HG03175 (cell line): ENCODE results near the gene GAPDHS.
A peak's percentile ranks its signal among the peaks of the same experiment; 100 is the strongest.

Source experiments
- ATAC-seq: cut with Tn5 transposase; IDR thresholded peaks from one replicate; pipeline ENCODE4 v1.9.1; 2021; ENCODE audit warnings: mild to moderate bottlenecking, moderate library complexity; ENCODE audit not compliant: unreplicated experiment

Gene GAPDHS

DNA sequence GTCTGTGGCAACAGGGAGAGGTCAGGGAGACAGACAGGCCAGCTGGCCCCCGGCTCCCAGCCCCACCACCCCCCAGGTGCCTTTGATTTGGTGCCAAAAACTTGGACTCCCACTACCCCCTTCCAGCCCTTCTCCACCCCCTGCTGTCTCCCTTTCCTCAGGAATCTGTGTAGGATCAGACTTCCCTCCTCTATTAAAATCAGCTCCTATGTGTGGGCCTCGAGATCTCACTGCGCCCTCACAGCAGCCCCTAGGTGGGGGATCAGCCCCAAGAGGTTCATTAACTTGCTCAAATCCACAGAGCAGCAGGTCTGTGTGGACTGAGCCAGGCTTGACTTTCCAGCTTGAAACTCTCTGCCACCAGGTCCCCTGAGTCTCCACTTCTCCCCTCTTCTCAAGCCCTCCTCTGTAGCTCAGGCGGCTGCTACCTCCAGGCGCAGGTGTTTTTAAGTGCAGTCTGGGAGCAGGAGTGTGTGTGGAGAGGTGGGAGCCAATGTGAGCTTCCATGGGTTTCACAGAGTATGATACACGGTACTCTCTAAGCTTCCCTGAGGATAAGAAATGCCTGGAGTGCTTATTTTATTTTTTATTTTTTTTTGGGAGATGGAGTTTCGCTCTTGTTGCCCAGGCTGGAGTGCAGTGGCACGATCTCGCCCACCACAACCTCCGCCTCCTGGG is 1.7 kb downstream of the GAPDHS start:
- no peak for ATAC-seq

DNA sequence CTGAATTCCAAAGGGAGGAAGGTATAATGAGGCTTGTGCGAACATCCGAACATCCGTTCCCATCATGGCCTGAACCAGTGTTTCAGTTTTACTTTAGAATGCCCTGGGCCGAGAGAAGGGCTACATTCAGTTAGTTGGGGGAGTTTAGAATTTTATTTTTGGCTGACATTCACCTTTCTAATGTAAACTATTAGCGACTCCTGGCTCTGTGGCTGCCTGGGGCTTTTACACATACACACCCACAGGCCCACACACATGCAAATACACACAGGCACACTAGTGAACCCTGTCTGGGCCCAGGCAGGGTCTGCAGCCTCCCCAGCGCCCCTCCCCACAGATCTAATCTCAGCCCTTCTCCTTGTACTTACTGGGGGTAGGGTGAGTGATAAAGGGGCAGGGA is 6.1 kb downstream of the GAPDHS start:
- no peak for ATAC-seq

DNA sequence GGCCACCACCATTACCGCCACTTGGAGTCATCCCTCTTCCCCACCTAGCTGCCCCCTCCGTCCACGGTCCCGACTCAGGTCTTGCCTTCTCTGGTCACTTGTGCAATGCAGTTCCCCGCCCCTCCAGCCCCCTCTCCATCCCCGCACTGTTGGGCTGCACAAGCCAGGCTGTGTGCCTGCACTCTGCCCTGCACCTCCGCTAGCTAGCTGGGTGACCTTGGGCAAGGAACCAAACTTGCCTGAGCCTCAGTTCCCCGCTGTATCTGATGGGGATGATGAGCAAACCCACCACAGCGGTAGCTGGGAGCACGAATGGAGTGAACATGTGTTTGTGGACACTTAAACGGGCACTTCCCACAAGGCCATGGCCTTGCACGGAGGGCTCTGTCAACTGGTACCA is 6.6 kb downstream of the GAPDHS start:
- ATAC-seq: no peak

DNA sequence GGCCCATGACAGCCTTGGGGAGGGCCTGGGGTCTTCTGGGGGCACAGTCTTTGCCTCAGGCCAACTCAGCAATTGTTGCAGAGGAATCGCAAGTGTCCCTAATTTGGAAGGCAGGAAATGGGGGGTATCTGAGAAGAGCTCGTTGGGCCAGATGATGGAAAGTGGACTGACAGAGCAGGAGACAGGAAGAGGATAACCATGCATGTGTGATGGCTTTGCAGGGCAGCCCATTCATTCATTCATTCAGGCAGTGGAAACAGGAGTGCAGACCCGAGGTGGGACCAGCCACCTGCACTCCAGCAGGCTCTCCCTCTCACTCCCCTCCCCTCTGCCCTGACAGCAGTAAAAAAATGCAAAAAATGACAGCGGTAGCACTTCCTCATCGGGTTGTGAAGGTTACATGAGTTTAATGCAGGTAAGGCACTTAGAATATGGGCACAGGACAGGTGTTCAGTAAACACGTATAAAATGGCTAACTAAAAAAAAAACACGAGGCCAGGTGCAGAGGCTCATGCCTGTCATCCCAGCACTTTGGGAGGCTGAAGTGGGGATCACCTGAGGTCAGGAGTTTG is 7.2 kb downstream of the GAPDHS start:
- no peak for ATAC-seq

DNA sequence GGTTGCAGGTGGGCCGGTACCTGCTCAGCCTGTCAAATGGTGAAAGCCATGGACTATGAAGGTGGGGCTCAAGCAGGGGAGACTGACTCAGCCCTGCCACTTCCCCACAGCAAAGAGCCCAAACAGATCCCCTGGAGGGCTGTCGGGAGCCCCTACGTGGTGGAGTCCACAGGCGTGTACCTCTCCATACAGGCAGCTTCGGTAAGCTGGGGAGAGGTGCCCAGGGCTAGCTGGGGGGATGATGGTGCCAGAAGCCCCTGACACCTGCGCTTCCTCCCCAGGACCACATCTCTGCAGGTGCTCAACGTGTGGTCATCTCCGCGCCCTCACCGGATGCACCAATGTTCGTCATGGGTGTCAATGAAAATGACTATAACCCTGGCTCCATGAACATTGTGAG is 9.0 kb downstream of the GAPDHS start:
- no peak for ATAC-seq

DNA sequence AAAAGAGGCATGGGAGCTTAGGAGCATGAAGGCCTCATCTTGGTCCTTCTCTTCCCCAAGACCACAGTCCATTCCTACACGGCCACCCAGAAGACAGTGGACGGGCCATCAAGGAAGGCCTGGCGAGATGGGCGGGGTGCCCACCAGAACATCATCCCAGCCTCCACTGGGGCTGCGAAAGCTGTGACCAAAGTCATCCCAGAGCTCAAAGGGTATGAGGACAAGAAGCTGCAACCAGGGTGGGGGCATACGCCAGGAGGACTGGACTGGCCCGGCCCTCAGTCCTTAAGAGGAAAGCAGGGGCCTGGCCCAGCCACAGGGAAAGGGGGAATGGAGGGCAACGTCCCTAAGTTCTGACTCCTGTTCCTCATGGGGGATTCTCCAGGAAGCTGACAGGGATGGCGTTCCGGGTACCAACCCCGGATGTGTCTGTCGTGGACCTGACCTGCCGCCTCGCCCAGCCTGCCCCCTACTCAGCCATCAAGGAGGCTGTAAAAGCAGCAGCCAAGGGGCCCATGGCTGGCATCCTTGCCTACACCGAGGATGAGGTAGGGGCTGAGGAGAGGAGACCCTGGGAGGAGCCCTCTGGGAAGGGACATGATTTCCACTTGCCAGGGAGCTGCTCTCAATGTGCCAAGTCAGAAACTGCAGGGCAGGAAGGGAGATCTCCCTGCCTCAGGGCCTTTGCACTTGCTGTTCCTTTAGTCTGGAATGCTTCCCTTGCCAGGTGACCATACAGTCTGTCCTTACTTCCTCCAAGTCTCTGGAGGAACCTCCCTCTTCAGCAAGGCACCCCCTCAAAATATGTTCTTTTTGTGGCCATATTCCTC is 10.2 kb downstream of the GAPDHS start:
- ATAC-seq: no peak

DNA sequence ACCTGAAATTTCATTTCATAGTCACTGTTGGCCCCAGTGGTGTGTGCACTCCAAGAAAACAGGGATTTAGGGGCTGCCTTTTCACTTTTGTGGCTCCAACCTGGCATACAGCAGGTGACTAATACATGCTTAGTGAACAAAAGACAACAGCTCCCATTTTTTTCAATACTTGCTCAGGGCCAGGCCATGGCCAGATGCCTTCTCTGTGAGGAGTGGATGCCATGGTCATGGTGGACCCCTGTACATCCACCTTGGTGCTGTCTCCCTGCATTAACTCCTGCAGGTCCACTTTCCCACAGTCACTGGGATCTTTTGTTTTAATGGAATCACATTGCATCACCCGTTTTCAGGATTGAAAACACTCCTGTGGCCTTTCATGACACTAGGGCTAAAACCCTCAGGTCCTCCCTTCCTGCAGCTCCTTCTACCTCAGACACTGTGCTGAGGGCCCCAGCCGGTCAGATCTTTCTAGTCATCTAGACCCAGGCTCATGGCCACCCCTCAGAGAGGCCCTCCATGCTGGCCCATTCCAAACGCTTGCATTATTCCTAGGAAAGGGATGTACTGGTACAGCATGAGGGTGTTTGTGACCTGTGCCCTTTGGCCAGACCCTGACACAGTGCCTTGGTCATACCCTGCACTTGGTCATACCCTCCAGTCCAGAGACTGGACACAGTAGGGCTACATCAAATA is 11.0 kb downstream of the GAPDHS start:
- no peak for ATAC-seq

DNA sequence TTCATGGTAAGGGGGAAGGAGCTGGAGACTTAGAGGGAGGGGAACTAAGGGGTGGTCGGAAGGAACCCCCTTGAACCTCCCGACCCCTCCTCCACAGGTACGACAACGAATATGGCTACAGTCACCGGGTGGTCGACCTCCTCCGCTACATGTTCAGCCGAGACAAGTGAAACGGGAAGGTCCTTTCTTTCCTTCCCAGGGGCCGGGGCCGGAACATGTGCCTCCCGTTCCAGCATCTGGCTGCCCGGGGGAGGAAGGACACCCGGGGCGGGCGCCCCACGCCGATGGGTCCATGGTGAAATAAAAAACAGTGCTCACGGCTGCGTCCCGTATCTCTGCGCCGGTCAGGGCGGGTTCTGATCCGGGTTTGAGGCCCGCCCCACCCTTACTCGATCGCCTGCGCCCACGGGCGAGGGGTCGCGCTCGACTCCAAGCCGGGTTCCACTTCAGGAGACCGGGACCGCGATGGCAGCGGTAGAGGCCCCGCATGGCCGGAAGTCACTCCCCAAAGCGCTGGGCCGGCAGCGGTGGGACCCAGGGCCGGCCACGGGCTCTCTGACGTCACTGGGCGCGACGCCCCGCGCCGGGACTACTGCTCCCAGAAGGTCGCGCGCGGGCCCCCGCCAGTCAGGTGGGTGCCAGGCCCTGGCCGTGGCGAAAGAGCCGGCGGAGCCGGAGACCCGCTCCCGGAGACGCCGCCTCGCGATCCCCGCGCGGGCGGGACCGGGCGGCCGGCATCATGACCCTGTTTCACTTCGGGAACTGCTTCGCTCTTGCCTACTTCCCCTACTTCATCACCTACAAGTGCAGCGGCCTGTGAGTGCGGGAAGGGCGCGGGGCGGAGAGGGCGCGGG is 12.0 kb downstream of the GAPDHS start, which contains the start of gene TMEM147:
Gene TMEM147 (plus strand): TSS at position 626 of the 854 bp plus-strand sequence. CDS start 114 bp downstream, at position 740.
- peak; percentile 74 for ATAC-seq

DNA sequence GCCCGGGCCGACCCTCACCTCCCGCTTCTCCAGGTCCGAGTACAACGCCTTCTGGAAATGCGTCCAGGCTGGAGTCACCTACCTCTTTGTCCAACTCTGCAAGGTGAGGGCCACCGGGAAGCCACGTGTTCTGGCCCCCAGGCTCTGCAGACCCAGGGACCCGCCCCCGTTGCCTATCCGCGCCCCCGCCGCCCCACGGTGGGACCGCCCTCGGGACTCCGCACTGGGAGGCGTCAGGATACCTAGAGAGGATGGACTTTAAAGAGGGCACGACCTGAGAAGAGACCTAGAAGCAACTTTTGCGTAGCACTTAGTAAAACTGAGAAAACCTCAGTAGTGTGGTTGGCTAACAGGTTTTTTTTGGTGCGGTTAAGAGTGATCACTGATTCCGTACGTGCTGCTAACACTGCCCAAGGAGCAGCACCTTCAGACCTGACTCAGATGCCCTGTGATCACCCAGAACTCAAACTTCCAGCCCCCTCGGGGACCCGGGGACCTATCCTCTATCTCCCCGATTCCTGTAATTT is 12.7 kb downstream of the GAPDHS start:
- ATAC-seq: peak; percentile 51

DNA sequence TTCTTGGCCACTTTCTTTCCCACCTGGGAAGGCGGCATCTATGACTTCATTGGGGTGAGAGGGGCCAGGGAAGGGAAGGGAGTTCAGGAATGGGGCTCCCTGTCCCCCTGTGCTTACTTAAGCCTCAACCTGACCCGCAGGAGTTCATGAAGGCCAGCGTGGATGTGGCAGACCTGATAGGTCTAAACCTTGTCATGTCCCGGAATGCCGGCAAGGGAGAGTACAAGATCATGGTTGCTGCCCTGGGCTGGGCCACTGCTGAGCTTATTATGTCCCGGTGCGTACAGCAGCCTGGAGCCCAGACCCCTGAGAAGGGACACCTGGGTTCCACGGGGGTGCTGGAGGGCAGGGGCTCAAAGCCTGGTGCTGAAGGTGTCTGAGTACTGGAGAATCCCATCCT is 13.3 kb downstream of the GAPDHS start:
- no peak for ATAC-seq

DNA sequence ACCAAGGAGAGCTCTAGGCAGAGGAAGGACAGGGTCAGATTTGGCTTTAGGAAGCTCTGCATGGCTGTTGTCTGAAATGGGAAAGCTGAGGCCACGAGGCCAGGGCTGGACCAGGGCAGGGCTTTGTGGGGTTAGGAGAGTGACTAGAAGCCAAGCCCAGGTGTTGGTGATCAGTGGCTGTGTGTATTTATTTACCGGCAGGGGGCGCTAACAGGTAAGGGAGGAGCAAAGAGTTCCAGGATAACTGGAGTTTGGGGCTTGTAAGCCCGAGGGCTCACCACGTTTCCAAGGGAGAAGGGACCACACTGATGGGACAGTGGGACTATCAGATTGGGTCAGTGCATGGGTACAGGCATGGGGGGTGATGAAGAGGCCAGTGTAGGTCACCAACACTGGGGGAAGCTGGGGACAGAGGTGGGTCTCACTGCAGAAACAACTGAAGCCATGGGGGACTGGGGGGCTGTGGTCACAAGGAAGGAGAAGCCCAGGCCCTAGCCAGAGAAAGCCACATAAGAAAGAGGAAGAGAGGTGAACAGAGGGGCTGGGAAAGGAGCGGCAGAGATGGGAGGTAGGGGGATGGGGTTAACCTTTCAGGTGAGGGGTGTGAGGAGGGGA is 16.0 kb downstream of the GAPDHS start:
- no peak for ATAC-seq

DNA sequence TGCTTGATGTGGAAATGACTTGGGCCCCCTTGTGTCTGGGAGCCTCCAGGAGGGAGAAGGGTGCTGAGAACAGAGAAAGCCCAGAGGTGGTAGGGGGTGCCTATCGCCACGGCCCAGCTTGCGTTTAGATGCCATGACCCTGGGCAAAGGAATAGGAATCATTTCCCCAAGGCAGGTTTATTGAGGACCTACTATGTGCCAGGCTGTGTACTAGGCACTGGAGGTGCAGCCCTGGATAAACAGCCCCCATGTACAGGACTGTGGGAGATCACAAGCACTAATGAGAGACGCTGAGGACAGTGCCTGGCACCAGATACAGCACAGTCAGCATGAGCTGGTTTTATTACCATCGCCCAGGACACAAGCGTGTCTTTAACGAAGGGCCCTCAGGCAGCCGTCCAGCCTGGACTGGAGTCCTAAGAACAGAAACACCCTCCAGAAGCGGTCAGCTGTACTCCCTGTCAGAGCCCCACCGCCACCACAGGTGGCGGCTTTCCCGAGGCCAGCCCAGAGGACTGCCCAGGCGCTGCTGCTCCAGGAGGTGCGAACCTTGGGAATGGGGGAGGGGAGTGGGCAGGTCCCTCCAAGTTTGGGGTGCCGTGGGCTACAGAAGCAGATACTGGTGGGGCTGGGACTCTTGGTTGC is 16.7 kb downstream of the GAPDHS start:
- no peak for ATAC-seq

DNA sequence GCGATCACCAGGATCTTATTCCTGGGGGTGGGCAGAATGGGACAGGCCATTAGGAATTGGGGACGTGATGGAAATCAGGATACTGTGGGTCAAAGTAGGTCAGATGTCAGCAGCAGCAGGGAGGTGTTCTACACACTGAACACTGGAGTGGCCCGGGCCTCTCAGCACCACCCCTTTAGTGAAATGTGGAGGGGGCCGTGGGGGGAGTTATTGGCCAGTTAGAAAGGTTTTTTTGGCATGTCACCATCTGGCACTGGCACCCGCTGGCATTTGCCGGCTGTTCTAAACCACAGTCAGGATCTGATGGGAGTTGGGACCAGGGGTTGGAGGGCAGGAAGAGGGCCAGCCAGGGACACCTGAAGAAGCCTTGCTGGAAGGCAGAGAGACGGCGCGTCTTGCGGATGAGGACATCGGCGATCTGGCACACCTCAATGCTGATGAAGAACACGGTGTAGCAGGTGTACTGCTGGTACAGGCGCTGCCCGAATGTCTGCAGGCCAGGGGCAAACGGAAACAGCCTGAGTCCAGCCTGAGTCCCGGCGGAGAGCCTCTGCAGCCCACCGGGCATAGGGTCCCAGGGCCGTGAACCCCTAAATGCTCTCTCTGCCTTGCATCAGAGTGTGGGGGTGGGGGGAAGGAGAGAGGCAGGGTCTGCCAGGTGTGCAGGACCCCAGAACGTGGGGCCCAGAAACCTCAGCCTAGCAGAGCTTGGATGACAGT is 18.0 kb downstream of the GAPDHS start:
- ATAC-seq: no peak

DNA sequence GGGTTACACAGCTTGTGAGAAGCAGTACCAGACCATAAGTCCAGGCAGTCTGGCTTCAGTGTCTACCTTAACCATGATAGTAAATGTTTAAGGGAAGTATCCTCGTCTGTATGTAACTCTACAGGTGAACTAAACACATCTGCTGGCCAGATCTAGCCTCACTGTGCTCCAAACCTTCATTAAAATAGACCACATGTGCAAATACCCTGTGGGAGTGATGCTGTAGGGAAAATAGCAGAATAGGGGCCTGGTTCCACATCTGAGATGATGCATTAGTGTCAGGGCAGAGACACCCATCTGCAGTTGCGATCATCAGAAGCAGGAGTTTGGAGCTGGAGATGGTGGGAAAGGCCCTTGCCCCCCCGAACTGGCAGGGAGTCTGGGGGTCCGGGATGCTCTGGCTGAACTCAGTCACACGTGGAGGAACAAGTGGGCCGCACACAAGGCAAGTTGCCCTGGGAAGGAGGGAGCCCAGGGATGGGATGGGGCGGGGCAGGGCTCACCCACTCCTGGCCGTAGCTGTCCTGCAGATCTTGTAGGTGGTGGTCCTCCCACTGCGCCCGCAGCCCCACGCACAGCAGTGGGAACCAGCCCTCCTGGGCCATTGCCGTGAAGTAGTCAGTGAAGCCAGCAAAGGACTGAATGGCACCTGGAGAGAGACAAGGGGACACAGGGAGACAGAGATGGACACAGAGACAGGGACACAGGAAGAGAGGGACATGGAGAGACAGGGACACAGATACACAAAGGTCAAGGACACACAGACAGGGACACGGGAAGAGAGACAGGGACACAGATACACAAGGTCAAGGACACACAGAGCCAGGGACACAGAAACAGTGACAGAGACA is 19.5 kb downstream of the GAPDHS start:
- no peak for ATAC-seq

DNA sequence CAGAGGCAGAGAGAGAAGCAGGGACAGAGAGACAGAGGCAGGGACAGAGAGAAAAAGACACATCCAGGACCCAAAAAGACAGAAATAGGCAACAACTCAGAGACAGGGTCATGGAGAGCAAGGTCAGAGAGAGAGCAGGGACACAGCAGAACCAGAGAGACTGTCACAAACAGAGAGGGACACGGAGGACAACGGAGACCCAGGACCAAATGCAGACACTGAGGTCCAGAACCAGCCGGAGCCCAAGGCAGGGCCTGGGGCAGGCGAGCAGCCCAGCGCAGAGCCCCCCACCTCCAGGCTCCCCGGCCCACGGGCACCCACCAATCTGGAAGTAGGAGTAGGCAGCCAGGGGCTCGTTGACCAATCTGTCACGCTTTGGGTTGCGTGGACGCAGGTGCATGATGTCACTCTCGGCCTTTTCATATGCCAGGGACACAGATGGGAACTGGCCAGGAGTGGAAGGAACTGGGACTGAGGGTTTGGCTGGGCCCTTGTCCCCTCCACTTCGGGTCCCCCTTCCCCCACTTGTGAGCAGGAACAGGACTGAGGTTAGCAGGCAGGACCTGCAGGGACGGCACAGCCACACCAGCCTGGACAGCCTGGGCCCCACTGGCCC is 20.2 kb downstream of the GAPDHS start:
- no peak for ATAC-seq

DNA sequence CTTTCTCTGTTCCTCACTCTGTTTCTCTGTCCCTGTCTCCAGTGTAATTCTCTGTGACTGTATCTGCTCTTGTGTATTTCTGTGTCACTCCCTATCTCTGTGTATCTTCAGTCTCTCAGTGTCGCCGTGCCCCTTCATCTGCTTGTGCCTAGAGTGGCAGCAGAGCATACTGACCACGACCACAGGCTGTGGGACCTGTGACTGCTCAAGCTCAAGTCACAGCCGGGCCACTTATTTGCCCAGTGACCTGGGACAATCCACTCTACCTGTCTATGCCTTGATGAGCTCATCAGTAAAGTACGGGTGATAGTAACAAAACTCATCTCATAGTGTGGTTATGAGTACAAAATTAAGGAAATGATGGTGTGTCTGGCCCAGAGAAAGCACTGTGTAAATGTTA is 20.8 kb downstream of the GAPDHS start:
- no peak for ATAC-seq

DNA sequence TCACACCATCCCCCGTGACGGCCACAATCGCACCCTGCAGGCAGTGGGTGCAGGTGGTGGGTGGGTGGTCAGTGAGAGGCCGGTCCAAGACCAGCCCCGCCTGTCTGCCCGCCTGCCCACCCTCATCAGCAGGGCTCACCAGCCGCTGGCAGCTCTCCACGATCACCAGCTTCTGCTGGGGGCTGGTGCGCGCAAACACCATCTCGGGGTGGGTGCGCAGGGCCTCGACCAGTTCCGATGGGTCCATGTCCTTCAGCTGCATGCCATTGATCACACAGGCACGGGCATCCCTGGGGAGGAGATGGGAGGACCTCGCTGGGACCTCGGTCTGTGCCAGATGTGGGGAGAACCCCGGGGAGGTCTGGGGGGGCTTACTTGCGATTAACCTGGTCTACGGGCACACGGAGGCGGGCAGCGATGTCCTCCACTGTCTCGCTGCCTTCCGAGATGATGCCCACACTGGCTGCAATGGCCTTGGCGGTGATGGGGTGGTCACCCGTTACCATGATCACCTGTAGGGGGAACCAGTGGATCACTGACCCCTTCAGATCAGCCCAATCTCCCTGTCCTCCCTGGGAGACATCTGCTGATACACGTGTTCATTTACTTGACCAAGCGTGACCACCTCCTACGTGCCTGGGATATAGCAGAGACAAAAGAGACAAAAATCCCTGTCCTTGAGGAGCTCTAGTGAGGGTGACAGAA is 22.2 kb downstream of the GAPDHS start:
- ATAC-seq: no peak
